H1 (cell line): Measurements from ENCODE around the gene GMEB2. TPM values are rescaled to one million over a fixed set of nuclear protein-coding genes. Genes with fewer than 3 reads are reported as not detected.

Source experiments
- ATF3 ChIP-seq: IDR thresholded peaks from 2 replicates; pipeline ENCODE4 v1.6.1; 2011; ENCODE audit warnings: low read depth, mild to moderate bottlenecking, low read length; ENCODE audit not compliant: insufficient read depth
- KDM1A ChIP-seq: fragments of 200-600, 300-600 bp; sonication (generic); IDR thresholded peaks from 2 replicates; pipeline ENCODE4 v1.7.1; 2016; ENCODE audit warnings: mild to moderate bottlenecking, low read length, borderline replicate concordance
- polyA plus RNA-seq, 7 experiments: library from polyadenylated mRNA; depleted of rRNA in 3 of 7; stranded (reverse) in 5 of 7; unstranded in 2 of 7; fragments of >200 nt in 5 of 7; fragments of 200-250 nt in 2 of 7; gene quantifications; 1 replicate in 5 of 7; 2 replicates in 1 of 7; 4 replicates in 1 of 7; pipeline versions ENCODE4 v1.2.1 to v1.2.3, GENCODE V29; 2011 to 2013; ENCODE audit warnings: missing spikeins in 2 of 7, mixed read lengths in 2 of 7
- total RNA-seq: library from RNA; stranded (reverse); fragmentation: NEBNext Ultra II Directional; extraction: Animal tissue kit (Norgen Biotek cat#: 25700); gene quantifications from 2 replicates; pipeline ENCODE4 v1.2.1, GENCODE V29; 2021
- TF ChIP-seq, protein P1 (sequence below): fragments of 300-600 bp; sonication (generic); IDR thresholded peaks from 2 replicates; pipeline ENCODE4 v1.7.1; 2012; ENCODE audit warnings: low read length, moderate library complexity, mild to moderate bottlenecking, inconsistent platforms; ENCODE audit not compliant: insufficient replicate concordance

Gene GMEB2
- total and polyA plus RNA-seq, 2 of the 8 experiments (the other 6 are each of a cell fraction or from before 2014, with no cell fraction given), result 12.9 to 14.2 TPM

GRCh38 chr20:63665708-63666107, 38.8 kb upstream of the GMEB2 start (continued):
- TF ChIP-seq, protein P1, sequence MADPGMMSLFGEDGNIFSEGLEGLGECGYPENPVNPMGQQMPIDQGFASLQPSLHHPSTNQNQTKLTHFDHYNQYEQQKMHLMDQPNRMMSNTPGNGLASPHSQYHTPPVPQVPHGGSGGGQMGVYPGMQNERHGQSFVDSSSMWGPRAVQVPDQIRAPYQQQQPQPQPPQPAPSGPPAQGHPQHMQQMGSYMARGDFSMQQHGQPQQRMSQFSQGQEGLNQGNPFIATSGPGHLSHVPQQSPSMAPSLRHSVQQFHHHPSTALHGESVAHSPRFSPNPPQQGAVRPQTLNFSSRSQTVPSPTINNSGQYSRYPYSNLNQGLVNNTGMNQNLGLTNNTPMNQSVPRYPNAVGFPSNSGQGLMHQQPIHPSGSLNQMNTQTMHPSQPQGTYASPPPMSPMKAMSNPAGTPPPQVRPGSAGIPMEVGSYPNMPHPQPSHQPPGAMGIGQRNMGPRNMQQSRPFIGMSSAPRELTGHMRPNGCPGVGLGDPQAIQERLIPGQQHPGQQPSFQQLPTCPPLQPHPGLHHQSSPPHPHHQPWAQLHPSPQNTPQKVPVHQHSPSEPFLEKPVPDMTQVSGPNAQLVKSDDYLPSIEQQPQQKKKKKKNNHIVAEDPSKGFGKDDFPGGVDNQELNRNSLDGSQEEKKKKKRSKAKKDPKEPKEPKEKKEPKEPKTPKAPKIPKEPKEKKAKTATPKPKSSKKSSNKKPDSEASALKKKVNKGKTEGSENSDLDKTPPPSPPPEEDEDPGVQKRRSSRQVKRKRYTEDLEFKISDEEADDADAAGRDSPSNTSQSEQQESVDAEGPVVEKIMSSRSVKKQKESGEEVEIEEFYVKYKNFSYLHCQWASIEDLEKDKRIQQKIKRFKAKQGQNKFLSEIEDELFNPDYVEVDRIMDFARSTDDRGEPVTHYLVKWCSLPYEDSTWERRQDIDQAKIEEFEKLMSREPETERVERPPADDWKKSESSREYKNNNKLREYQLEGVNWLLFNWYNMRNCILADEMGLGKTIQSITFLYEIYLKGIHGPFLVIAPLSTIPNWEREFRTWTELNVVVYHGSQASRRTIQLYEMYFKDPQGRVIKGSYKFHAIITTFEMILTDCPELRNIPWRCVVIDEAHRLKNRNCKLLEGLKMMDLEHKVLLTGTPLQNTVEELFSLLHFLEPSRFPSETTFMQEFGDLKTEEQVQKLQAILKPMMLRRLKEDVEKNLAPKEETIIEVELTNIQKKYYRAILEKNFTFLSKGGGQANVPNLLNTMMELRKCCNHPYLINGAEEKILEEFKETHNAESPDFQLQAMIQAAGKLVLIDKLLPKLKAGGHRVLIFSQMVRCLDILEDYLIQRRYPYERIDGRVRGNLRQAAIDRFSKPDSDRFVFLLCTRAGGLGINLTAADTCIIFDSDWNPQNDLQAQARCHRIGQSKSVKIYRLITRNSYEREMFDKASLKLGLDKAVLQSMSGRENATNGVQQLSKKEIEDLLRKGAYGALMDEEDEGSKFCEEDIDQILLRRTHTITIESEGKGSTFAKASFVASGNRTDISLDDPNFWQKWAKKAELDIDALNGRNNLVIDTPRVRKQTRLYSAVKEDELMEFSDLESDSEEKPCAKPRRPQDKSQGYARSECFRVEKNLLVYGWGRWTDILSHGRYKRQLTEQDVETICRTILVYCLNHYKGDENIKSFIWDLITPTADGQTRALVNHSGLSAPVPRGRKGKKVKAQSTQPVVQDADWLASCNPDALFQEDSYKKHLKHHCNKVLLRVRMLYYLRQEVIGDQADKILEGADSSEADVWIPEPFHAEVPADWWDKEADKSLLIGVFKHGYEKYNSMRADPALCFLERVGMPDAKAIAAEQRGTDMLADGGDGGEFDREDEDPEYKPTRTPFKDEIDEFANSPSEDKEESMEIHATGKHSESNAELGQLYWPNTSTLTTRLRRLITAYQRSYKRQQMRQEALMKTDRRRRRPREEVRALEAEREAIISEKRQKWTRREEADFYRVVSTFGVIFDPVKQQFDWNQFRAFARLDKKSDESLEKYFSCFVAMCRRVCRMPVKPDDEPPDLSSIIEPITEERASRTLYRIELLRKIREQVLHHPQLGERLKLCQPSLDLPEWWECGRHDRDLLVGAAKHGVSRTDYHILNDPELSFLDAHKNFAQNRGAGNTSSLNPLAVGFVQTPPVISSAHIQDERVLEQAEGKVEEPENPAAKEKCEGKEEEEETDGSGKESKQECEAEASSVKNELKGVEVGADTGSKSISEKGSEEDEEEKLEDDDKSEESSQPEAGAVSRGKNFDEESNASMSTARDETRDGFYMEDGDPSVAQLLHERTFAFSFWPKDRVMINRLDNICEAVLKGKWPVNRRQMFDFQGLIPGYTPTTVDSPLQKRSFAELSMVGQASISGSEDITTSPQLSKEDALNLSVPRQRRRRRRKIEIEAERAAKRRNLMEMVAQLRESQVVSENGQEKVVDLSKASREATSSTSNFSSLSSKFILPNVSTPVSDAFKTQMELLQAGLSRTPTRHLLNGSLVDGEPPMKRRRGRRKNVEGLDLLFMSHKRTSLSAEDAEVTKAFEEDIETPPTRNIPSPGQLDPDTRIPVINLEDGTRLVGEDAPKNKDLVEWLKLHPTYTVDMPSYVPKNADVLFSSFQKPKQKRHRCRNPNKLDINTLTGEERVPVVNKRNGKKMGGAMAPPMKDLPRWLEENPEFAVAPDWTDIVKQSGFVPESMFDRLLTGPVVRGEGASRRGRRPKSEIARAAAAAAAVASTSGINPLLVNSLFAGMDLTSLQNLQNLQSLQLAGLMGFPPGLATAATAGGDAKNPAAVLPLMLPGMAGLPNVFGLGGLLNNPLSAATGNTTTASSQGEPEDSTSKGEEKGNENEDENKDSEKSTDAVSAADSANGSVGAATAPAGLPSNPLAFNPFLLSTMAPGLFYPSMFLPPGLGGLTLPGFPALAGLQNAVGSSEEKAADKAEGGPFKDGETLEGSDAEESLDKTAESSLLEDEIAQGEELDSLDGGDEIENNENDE, result no peak
- TF ChIP-seq KDM1A (no peak), ATF3 (no peak)
